ENCODE results near the gene MMP12.
"Not testable (repeated sequence)": the region's sequence is repeated elsewhere in the genome, so short reads cannot be mapped to it uniquely, and the experiment has no call there.

MMP12 gene

DNA sequence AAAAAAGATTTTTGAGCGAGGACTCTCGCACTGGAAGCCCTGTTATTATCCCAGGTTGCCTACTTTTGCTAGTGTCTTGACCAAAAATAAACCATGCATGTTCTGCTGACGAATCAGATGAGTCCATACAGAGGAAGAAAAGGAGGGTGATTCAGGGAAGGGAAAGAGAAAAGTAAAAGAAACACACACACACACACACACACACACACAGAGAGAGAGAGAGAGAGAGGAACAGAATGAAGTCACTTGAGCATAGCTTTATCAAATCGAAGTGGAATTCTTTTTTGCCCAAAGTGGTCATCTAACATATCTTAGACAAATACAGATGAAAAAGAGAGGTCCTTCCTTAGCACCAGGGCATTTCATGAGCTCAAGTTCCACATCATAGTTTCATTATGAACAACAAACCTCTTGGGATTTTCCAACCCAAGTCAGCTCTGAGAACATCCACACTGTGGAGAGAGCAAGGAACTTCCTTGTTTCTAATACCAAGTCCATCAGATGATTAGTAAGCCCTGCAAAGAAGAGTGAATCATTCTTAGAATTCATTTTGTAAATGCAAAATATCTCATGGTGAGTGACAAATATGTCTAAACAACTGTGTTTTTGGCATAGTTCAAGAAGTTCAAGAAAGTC, 7.7 kb upstream of the MMP12 start:
- H3K4me3 ChIP-seq (ENCODE audit: control insufficient read depth, low read depth, low read length): no peak overlapping the region
- DNase-seq (ENCODE audit: low read depth): peak; percentile 24
- TF ChIP-seq, protein P1, sequence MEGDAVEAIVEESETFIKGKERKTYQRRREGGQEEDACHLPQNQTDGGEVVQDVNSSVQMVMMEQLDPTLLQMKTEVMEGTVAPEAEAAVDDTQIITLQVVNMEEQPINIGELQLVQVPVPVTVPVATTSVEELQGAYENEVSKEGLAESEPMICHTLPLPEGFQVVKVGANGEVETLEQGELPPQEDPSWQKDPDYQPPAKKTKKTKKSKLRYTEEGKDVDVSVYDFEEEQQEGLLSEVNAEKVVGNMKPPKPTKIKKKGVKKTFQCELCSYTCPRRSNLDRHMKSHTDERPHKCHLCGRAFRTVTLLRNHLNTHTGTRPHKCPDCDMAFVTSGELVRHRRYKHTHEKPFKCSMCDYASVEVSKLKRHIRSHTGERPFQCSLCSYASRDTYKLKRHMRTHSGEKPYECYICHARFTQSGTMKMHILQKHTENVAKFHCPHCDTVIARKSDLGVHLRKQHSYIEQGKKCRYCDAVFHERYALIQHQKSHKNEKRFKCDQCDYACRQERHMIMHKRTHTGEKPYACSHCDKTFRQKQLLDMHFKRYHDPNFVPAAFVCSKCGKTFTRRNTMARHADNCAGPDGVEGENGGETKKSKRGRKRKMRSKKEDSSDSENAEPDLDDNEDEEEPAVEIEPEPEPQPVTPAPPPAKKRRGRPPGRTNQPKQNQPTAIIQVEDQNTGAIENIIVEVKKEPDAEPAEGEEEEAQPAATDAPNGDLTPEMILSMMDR (IDR thresholded peaks at IDR 0.05; ENCODE audit: control insufficient read depth, insufficient read depth, low read depth, low read length, missing control alignments): no peak

GRCh38 chr11:102879801-102880200, 5.0 kb upstream of the MMP12 start:
- TF ChIP-seq, protein P1 (IDR thresholded peaks at IDR 0.05; ENCODE audit: control insufficient read depth, insufficient read depth, low read depth, low read length, missing control alignments): no peak
- no peak for DNase-seq (ENCODE audit: low read depth)
- H3K4me3 ChIP-seq (ENCODE audit: control insufficient read depth, low read depth, low read length): no peak overlapping the region

- TF ChIP-seq, protein P1 (IDR thresholded peaks at IDR 0.05; ENCODE audit: control insufficient read depth, insufficient read depth, low read depth, low read length, missing control alignments): no peak
- no peak overlapping the region for H3K4me3 ChIP-seq (ENCODE audit: control insufficient read depth, low read depth, low read length)
- DNase-seq (ENCODE audit: low read depth): no peak
Observed at GRCh38 chr11:102878595-102878994, 3.8 kb upstream of the MMP12 start.

GRCh38 chr11:102869354-102869964, 5.3 kb downstream of the MMP12 start:
- not testable (repeated sequence) for H3K4me3 ChIP-seq (ENCODE audit: control insufficient read depth, low read depth, low read length); DNase-seq (ENCODE audit: low read depth)

GRCh38 chr11:102868339-102868738, 6.4 kb downstream of the MMP12 start:
- DNase-seq (ENCODE audit: low read depth): peak; percentile 38
- TF ChIP-seq, protein P1 (IDR thresholded peaks at IDR 0.05; ENCODE audit: control insufficient read depth, insufficient read depth, low read depth, low read length, missing control alignments): no peak
- no peak overlapping the region for H3K4me3 ChIP-seq (ENCODE audit: control insufficient read depth, low read depth, low read length)

DNA sequence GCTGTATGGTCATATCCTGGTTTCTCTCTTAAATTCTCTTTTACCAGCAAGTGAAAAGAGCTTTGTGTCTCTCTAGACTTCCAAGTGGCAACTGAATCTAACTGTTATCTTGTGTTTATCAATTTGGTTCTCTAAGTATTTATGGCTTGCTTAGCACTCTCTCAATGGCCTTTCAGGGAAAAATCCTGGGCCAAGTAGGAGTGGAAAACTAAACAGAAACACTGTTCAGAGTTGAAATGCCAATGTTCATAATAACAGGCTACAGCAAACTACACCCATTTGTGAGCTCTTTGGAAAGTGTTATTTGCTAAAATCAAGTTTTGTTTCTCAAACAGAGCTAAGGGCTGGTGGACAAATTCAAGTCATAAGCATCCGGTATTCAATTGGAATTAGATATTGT, 10.1 kb downstream of the MMP12 start:
- no peak for DNase-seq (ENCODE audit: low read depth)
- TF ChIP-seq, protein P1 (IDR thresholded peaks at IDR 0.05; ENCODE audit: control insufficient read depth, insufficient read depth, low read depth, low read length, missing control alignments): no peak
- H3K4me3 ChIP-seq (ENCODE audit: control insufficient read depth, low read depth, low read length): no peak overlapping the region

DNA sequence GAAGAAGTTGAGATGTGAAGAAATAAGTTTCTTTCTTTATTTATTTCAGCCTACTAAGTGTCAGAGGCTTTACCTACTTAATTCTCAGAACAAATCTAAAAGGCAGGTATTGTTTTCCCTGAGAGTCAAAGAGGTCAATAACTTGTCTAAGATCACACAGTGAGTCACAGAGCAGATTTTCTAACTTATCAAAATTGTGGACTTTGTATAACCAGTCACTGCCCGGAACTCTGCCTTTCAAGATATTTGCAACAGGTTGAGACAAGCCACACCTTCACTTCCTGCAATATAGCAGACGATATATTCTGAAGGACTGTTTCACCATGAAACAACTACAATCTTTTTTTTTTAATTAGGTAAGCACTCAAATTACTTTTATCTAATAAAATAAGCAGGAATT, 20.8 kb downstream of the MMP12 start:
- H3K4me3 ChIP-seq (ENCODE audit: control insufficient read depth, low read depth, low read length): no peak overlapping the region
- DNase-seq (ENCODE audit: low read depth): no peak
- TF ChIP-seq, protein P1 (IDR thresholded peaks at IDR 0.05; ENCODE audit: control insufficient read depth, insufficient read depth, low read depth, low read length, missing control alignments): no peak

Data from AG09309 (cell line).